Progenitor cell of endocrine pancreas (in vitro differentiated cells): ENCODE measurements around the gene GLTPD2. TPM values are rescaled to one million over a fixed set of nuclear protein-coding genes. Genes with fewer than 3 reads are reported as not detected.
"Not testable (repeated sequence)": the region's sequence is repeated elsewhere in the genome, so short reads cannot be mapped to it uniquely, and the experiment has no call there.

Experiments used
- DNase-seq: peaks from one replicate; pipeline ENCODE4 v3.0.0; 2021; ENCODE audit warnings: low spot score; ENCODE audit not compliant: unreplicated experiment
- H3K27ac Mint-ChIP-seq: 2 replicates; pipeline ENCODE4 v1.8.0; 2021; ENCODE audit warnings: mild to moderate bottlenecking, moderate library complexity, mixed read lengths
- H3K27me3 Mint-ChIP-seq: 2 replicates; pipeline ENCODE4 v1.8.0; 2021; ENCODE audit warnings: mixed read lengths
- H3K36me3 Mint-ChIP-seq: 2 replicates; pipeline ENCODE4 v1.8.0; 2022; ENCODE audit warnings: mixed read lengths; ENCODE audit not compliant: insufficient read depth
- H3K4me1 Mint-ChIP-seq: 2 replicates; pipeline ENCODE4 v1.8.0; 2021; ENCODE audit warnings: low read depth, mixed read lengths
- H3K4me3 Mint-ChIP-seq: 2 replicates; pipeline ENCODE4 v1.8.0; 2021; ENCODE audit warnings: low read depth, mild to moderate bottlenecking, moderate library complexity, mixed read lengths
- H3K9me3 Mint-ChIP-seq: 2 replicates; pipeline ENCODE4 v1.8.0; 2021; ENCODE audit warnings: low read depth, mixed read lengths
- CTCF ChIP-seq: fragments of 200-600 bp; sonication (generic); IDR thresholded peaks from one replicate; pipeline ENCODE4 v1.5.0; 2021; ENCODE audit warnings: antibody characterized with exemption, mild to moderate bottlenecking; ENCODE audit not compliant: unreplicated experiment
- total RNA-seq: library from RNA; stranded (reverse); gene quantifications from 2 replicates; pipeline ENCODE4 v1.2.1, GENCODE V29; 2021

GLTPD2 gene
- total RNA-seq, 1 donor from 2014 or later, result 4.0 TPM

GRCh38 chr17:4816826-4817225 lies 28.1 kb downstream of the GLTPD2 start:
- Mint-ChIP-seq H3K4me3 (no peak overlapping the region), H3K4me1 (no peaks in the 10 kb centered on the region), H3K27ac (no peak overlapping the region), H3K36me3 (peaks cover 9% of the 10 kb centered on the region), H3K9me3 (no peaks in the 10 kb centered on the region), H3K27me3 (no peaks in the 10 kb centered on the region)
- TF ChIP-seq CTCF, result no peak
- no peak for DNase-seq

DNA sequence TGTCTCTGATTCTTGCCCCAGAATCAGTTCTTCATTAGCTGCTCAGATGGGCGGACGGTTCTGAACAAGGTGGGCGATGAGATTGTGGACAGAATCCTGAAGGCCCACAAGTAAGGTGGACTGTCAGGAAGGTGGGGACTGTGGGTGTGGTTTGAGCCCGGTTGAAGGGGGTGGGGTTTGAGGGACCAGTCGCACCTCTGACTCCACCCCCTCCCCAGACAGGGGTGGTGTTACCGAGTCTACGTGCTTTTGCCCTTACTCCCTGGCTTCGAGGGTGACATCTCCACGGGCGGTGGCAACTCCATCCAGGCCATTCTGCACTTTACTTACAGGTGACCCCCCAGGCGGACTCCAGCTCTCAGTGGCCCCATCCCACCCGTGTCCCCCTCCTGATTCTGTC lies 29.5 kb downstream of the GLTPD2 start:
- TF ChIP-seq CTCF, result no peak
- H3K4me1 Mint-ChIP-seq, result no peaks in the 10 kb centered on the region
- H3K27me3 Mint-ChIP-seq, result no peaks in the 10 kb centered on the region
- H3K9me3 Mint-ChIP-seq, result no peaks in the 10 kb centered on the region
- H3K27ac Mint-ChIP-seq, result no peak overlapping the region
- H3K4me3 Mint-ChIP-seq, result no peak overlapping the region
- DNase-seq, result no peak
- peaks cover 11% of the 10 kb centered on the region for H3K36me3 Mint-ChIP-seq

GRCh38 chr17:4822835-4823234 lies 34.1 kb downstream of the GLTPD2 start:
- no peak for TF ChIP-seq CTCF
- no peaks in the 10 kb centered on the region for H3K4me1 Mint-ChIP-seq
- H3K27ac Mint-ChIP-seq, result no peak overlapping the region
- no peaks in the 10 kb centered on the region for H3K27me3 Mint-ChIP-seq
- H3K4me3 Mint-ChIP-seq, result no peak overlapping the region
- no peak for DNase-seq
- H3K36me3 Mint-ChIP-seq, result peaks cover 5% of the 10 kb centered on the region
- no peaks in the 10 kb centered on the region for H3K9me3 Mint-ChIP-seq

DNA sequence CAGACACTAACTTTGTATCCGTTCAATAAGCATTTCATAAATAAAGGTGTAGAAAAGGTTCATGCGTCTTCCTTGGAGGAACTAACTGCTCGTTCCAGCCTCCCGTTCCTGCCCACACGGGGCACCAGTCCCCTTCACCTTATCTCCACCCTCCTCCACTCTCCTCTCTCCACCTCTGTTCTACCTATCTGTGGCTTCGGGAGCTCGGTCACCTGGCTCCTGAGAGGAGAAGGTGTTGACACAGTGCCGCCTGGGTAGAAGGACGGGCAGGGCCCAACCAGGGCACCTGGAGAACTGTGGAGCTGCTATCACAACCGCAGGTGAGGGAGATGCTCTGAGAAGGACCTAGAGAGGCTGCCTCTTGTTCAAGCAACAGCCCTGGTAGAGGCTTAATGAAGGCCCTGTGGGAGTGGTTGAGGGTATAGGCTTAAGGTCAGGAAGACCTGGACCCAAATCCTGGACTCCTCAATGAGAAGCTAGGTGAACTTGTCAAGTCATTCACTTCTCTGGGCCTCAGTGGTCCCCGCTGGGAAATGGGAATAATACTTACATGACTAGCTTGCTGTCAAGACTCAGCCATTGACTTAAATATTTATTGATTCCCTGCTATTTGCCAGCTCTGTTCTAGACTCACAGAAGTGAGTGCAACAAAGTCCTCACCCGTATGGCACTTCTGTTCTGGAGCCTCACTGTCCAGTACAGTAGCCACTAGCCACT lies 34.8 kb downstream of the GLTPD2 start:
- Mint-ChIP-seq H3K4me1 (peaks cover 1% of the 10 kb centered on the region), H3K9me3 (no peaks in the 10 kb centered on the region), H3K4me3 (no peak overlapping the region), H3K27me3 (no peaks in the 10 kb centered on the region), H3K27ac (no peak overlapping the region), H3K36me3 (peaks cover 4% of the 10 kb centered on the region)
- no peak for TF ChIP-seq CTCF
- no peak for DNase-seq

DNA sequence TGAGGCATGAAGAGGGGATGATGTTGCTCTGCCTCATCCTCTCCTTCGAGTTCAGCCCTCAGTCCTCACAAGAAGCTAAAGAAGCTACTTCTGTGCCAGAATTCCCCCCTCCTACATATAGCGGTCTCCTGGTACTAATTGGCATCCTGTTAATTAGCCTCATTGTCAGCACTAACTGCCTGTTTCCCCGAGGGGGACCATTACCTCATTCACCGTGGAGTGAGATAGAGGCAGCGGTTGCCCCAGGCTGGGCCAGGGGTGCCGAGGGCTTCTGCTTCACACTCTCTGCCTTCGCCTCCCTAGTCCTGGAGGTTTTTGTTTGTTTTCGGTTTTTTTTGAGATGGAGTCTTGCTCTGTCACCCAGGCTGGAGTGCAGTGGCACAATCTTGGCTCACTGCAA lies 38.6 kb downstream of the GLTPD2 start:
- Mint-ChIP-seq H3K36me3 (peaks cover 2% of the 10 kb centered on the region), H3K9me3 (no peaks in the 10 kb centered on the region), H3K27me3 (no peaks in the 10 kb centered on the region), H3K4me1 (peaks cover 4% of the 10 kb centered on the region), H3K27ac (no peak overlapping the region), H3K4me3 (no peak overlapping the region)
- no peak for TF ChIP-seq CTCF
- DNase-seq, result no peak

GRCh38 chr17:4832829-4833177 lies 44.0 kb downstream of the GLTPD2 start:
- H3K9me3 Mint-ChIP-seq, H3K27me3 Mint-ChIP-seq, H3K36me3 Mint-ChIP-seq, DNase-seq: not testable (repeated sequence)
- Mint-ChIP-seq H3K4me3 (peak overlapping the region; percentile 92), H3K4me1 (peaks cover 31% of the 10 kb centered on the region), H3K27ac (peak overlapping the region; percentile 98)
